ENCODE data around the gene MBOAT2. TPM values are rescaled to one million over a fixed set of nuclear protein-coding genes. Genes with fewer than 3 reads are reported as not detected.

Gene MBOAT2
- total and polyA plus RNA-seq, 7 donors, result 0.11 to 3.5 (median 0.83) TPM

DNA sequence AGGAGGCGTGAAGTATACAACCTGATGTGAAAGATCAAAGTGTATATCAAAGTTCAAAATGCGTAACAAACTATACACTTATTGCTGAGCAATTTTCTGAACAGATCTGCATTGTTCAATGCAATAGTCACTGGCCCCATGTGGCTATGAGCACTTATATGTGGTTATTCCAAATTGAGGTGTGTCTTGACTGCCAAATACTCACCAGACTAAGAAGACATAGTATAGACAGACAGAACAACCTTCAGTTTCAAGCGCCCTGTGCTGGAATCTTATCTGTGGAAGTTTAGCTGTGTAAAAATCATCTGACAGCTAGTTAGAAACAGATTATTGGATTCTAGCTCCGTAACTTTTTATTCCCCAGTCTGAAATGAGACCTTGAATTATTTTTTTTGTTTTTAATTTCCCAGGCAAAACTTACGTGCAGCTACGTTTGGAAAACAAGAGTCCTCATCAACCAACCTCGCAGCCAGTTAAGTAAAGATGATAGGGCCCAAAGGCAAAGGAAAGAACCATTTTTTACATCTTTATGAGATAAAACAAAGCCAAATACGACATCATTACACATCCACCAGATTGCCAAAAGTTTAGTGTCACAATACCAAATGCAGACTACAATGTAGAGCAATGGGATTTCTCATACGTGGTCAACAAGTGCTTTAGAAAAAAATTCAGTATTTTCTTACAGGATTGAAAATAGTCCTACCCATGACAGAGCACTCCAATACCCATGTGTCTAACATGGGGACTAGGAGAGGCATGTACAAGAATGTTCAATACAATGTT, 37.2 kb downstream of the MBOAT2 start:
- TF ChIP-seq, protein P1, sequence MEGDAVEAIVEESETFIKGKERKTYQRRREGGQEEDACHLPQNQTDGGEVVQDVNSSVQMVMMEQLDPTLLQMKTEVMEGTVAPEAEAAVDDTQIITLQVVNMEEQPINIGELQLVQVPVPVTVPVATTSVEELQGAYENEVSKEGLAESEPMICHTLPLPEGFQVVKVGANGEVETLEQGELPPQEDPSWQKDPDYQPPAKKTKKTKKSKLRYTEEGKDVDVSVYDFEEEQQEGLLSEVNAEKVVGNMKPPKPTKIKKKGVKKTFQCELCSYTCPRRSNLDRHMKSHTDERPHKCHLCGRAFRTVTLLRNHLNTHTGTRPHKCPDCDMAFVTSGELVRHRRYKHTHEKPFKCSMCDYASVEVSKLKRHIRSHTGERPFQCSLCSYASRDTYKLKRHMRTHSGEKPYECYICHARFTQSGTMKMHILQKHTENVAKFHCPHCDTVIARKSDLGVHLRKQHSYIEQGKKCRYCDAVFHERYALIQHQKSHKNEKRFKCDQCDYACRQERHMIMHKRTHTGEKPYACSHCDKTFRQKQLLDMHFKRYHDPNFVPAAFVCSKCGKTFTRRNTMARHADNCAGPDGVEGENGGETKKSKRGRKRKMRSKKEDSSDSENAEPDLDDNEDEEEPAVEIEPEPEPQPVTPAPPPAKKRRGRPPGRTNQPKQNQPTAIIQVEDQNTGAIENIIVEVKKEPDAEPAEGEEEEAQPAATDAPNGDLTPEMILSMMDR (IDR thresholded peaks at IDR 0.05), result no peak
- Histone ChIP-seq H3K4me1 (no peaks in the 10 kb centered on the region), H3K27ac (no peak overlapping the region), H3K36me3 (ENCODE audit: insufficient read depth in 1 of 2, low read depth in 1 of 2) (no peaks in the 10 kb centered on the region), H3K4me3 (no peak overlapping the region), H3K9me3 (no peaks in the 10 kb centered on the region), H3K27me3 (ENCODE audit: insufficient read depth in 3 of 3, low read length in 2 of 3) (peaks cover 0 to 2% (median 0%) of the 10 kb centered on the region in 3 donors)
- WGBS, 3 donors, result 83 to 86% (median 83%) methylated on average over 9 of the region's 9 CpGs
- DNase-seq, result no peak
- no peak for ATAC-seq
- intact Hi-C loops (cut with DNase I), result no loop called here

GRCh38 chr2:8965216-8965969, 38.1 kb downstream of the MBOAT2 start:
- ATAC-seq, result no peak
- no peaks in the 10 kb centered on the region for H3K4me1 ChIP-seq
- no peaks in the 10 kb centered on the region for H3K36me3 ChIP-seq (ENCODE audit: insufficient read depth in 1 of 2, low read depth in 1 of 2)
- H3K27ac ChIP-seq, result no peak overlapping the region
- no peaks in the 10 kb centered on the region for H3K9me3 ChIP-seq
- TF ChIP-seq, protein P1 (IDR thresholded peaks at IDR 0.05), result no peak
- H3K27me3 ChIP-seq (ENCODE audit: insufficient read depth in 3 of 3, low read length in 2 of 3), result peaks cover 0 to 2% (median 0%) of the 10 kb centered on the region in 3 donors
- WGBS, 3 donors, result 89 to 92% (median 90%) methylated on average over 8 of the region's 8 CpGs
- intact Hi-C loops (cut with DNase I), result no loop called here
- no peak for DNase-seq
- H3K4me3 ChIP-seq, result no peak overlapping the region

GRCh38 chr2:8962890-8963289, 40.6 kb downstream of the MBOAT2 start:
- 95 to 98% (median 98%) methylated on average over 6 of the region's 6 CpGs for WGBS, 3 donors
- intact Hi-C loops (cut with DNase I), result no loop called here

GRCh38 chr2:8957628-8958027, 45.9 kb downstream of the MBOAT2 start:
- no peak for ATAC-seq
- intact Hi-C loops (cut with DNase I), result no loop called here
- DNase-seq, result no peak
- no peaks in the 10 kb centered on the region for H3K27me3 ChIP-seq (ENCODE audit: insufficient read depth in 3 of 3, low read length in 2 of 3)
- H3K27ac ChIP-seq, result no peak overlapping the region
- peaks cover 4% of the 10 kb centered on the region for H3K9me3 ChIP-seq
- TF ChIP-seq, protein P1 (IDR thresholded peaks at IDR 0.05), result no peak
- H3K36me3 ChIP-seq (ENCODE audit: insufficient read depth in 1 of 2, low read depth in 1 of 2), result no peaks in the 10 kb centered on the region
- H3K4me3 ChIP-seq, result no peak overlapping the region
- H3K4me1 ChIP-seq, result no peaks in the 10 kb centered on the region
- 68 to 79% (median 71%) methylated on average over 4 of the region's 4 CpGs for WGBS, 3 donors

More at GRCh38 chr2:8962890-8963289, 40.6 kb downstream of the MBOAT2 start:
- Histone ChIP-seq H3K36me3 (ENCODE audit: insufficient read depth in 1 of 2, low read depth in 1 of 2) (no peaks in the 10 kb centered on the region), H3K4me3 (no peak overlapping the region), H3K9me3 (no peaks in the 10 kb centered on the region), H3K4me1 (no peaks in the 10 kb centered on the region), H3K27me3 (ENCODE audit: insufficient read depth in 3 of 3, low read length in 2 of 3) (peaks cover 0 to 2% (median 0%) of the 10 kb centered on the region in 3 donors), H3K27ac (no peak overlapping the region)
- TF ChIP-seq, protein P1 (IDR thresholded peaks at IDR 0.05), result no peak
- ATAC-seq, result no peak
- DNase-seq, result no peak
